C4-2B (cell line): Measurements from ENCODE around the gene KRTAP5-7.

Experiments
- CTCF ChIP-seq: fragments of 450-650 bp; conservative IDR thresholded peaks from 2 replicates; pipeline ENCODE4 v1.5.1; 2017; ENCODE audit warnings: mild to moderate bottlenecking
- ZFX ChIP-seq: fragments of 450-650 bp; IDR thresholded peaks from 2 replicates; pipeline ENCODE4 v1.6.1; 2017

GRCh38 chr11:71483692-71484091 lies 43.4 kb upstream of the KRTAP5-7 start:
- TF ChIP-seq CTCF (no peak), ZFX (no peak)
